ENCODE results near the gene PPRC1. TPM values are rescaled to one million over a fixed set of nuclear protein-coding genes. Genes with fewer than 3 reads are reported as not detected.

Gene PPRC1
- total RNA-seq, 2 experiments from 2014 or later, result 22.0 to 22.9 TPM

- CTCF ChIA-PET, result interaction anchor here (0.6 to 1.1 kb wide), 2 partner anchors 17 to 54 kb away, joined by 3 to 4 read pairs; no protein-coding TSS in a partner anchor
- Mint-ChIP-seq H3K9me3 (no peaks in the 10 kb centered on the region), H3K4me1 (ENCODE audit: low read depth) (peaks cover 73% of the 10 kb centered on the region), H3K27me3 (no peaks in the 10 kb centered on the region), H3K36me3 (ENCODE audit: low read depth) (peaks cover 37% of the 10 kb centered on the region), H3K27ac (peak overlapping the region; percentile 89), H3K4me3 (peak overlapping the region; percentile 89)
- peaks cover 17% of the 10 kb centered on the region for H3K36me3 ChIP-seq (ENCODE audit: insufficient read depth, low read length)
- POLR2A ChIA-PET, result interaction anchor here (0.5 to 2.6 kb wide), 8 partner anchors 11 to 297 kb away, joined by 3 to 12 read pairs (median 3); partner anchors contain the start of genes ARMH3, NOLC1, OGA and PPRC1
- H3K4me1 ChIP-seq (ENCODE audit: insufficient read depth, low read length), result peaks cover 77% of the 10 kb centered on the region
- H3K27me3 ChIP-seq (ENCODE audit: control insufficient read depth in 1 of 2, insufficient read depth in 2 of 2, low read length in 2 of 2), result no peaks in the 10 kb centered on the region
- peak overlapping the region; percentile 58 for H3K4me3 ChIP-seq (ENCODE audit: low read length)
- no peak for TF ChIP-seq CTCF (IDR thresholded peaks at IDR 0.05)
- H3K9me3 ChIP-seq (ENCODE audit: control insufficient read depth in 1 of 2, insufficient read depth in 1 of 2, low read length in 2 of 2), result no peaks in the 10 kb centered on the region
- H3K27ac ChIP-seq (ENCODE audit: low read depth in 1 of 2, low read length in 2 of 2), result peak overlapping the region; percentile 76 to 96
- DNase-seq (peak; percentile 65 to 90 (median 84)), ATAC-seq (ENCODE audit: poor library complexity) (peak; percentile 60)
- intact Hi-C loops (cut with DNase I, micrococcal nuclease), result loop anchor here (1.0 to 5.0 kb wide), 5 partner anchors 37 to 283 kb away; partner anchors contain the start of genes NOLC1 (in 2 of the 2), HPS6 (in 1 of the 2) and KCNIP2 (in 1 of the 2)
Measured at GRCh38 chr10:102114861-102115618, 17.8 kb upstream of the PPRC1 start.

- intact Hi-C loops (cut with DNase I, micrococcal nuclease), result loop anchor here (1.0 to 5.0 kb wide), 5 partner anchors 37 to 283 kb away; partner anchors contain the start of genes NOLC1 (in 2 of the 2), HPS6 (in 1 of the 2) and KCNIP2 (in 1 of the 2)
- TF ChIP-seq CTCF (IDR thresholded peaks at IDR 0.05), result no peak
- peak overlapping the region; percentile 58 for H3K4me3 ChIP-seq (ENCODE audit: low read length)
- Mint-ChIP-seq H3K36me3 (ENCODE audit: low read depth) (peaks cover 30% of the 10 kb centered on the region), H3K27me3 (no peaks in the 10 kb centered on the region), H3K4me1 (ENCODE audit: low read depth) (peaks cover 71% of the 10 kb centered on the region), H3K27ac (peak overlapping the region; percentile 89), H3K4me3 (peak overlapping the region; percentile 89), H3K9me3 (no peaks in the 10 kb centered on the region)
- DNase-seq, result peak in 4 of 14 experiments; percentile 39 to 51 (median 48)
- H3K27ac ChIP-seq (ENCODE audit: low read depth in 1 of 2, low read length in 2 of 2), result peak overlapping the region; percentile 76 to 96
- POLR2A ChIA-PET, result interaction anchor here (0.9 to 2.2 kb wide), 3 partner anchors 50 to 526 kb away, joined by 3 to 9 read pairs (median 3); partner anchors contain the start of gene ARMH3
- H3K4me1 ChIP-seq (ENCODE audit: insufficient read depth, low read length), result peaks cover 79% of the 10 kb centered on the region
- H3K9me3 ChIP-seq (ENCODE audit: control insufficient read depth in 1 of 2, insufficient read depth in 1 of 2, low read length in 2 of 2), result no peaks in the 10 kb centered on the region
- ATAC-seq (ENCODE audit: poor library complexity), result no peak
- CTCF ChIA-PET, result interaction anchor here (1.1 kb wide), 1 partner anchor 16 kb away, joined by 4 read pairs; no protein-coding TSS in a partner anchor
- H3K36me3 ChIP-seq (ENCODE audit: insufficient read depth, low read length), result peaks cover 10% of the 10 kb centered on the region
- no peaks in the 10 kb centered on the region for H3K27me3 ChIP-seq (ENCODE audit: control insufficient read depth in 1 of 2, insufficient read depth in 2 of 2, low read length in 2 of 2)
Measured at GRCh38 chr10:102115775-102116174, 17.1 kb upstream of the PPRC1 start.

GRCh38 chr10:102116656-102117055 lies 16.2 kb upstream of the PPRC1 start:
- Histone ChIP-seq H3K27me3 (ENCODE audit: control insufficient read depth in 1 of 2, insufficient read depth in 2 of 2, low read length in 2 of 2) (no peaks in the 10 kb centered on the region), H3K4me1 (ENCODE audit: insufficient read depth, low read length) (peaks cover 85% of the 10 kb centered on the region), H3K4me3 (ENCODE audit: low read length) (peak overlapping the region; percentile 74), H3K36me3 (ENCODE audit: insufficient read depth, low read length) (peaks cover 3% of the 10 kb centered on the region), H3K9me3 (ENCODE audit: control insufficient read depth in 1 of 2, insufficient read depth in 1 of 2, low read length in 2 of 2) (no peaks in the 10 kb centered on the region), H3K27ac (ENCODE audit: low read depth in 1 of 2, low read length in 2 of 2) (peak overlapping the region; percentile 88 to 96)
- DNase-seq, result no peak
- intact Hi-C loops (cut with DNase I, micrococcal nuclease), result loop anchor here (1.0 to 5.0 kb wide), 5 partner anchors 16 to 284 kb away; partner anchors contain the start of genes HPS6 (in 1 of the 2), KCNIP2 (in 1 of the 2) and NOLC1 (in 1 of the 2)
- no peak for TF ChIP-seq CTCF (IDR thresholded peaks at IDR 0.05)
- no peaks in the 10 kb centered on the region for H3K27me3 Mint-ChIP-seq
- peak overlapping the region; percentile 89 for H3K4me3 Mint-ChIP-seq
- H3K9me3 Mint-ChIP-seq, result no peaks in the 10 kb centered on the region
- H3K4me1 Mint-ChIP-seq (ENCODE audit: low read depth), result peaks cover 80% of the 10 kb centered on the region
- POLR2A ChIA-PET, result interaction anchor here (1.0 to 1.7 kb wide), 4 partner anchors 48 to 525 kb away, joined by 3 read pairs; partner anchors contain the start of gene HPS6
- peak overlapping the region; percentile 89 for H3K27ac Mint-ChIP-seq
- H3K36me3 Mint-ChIP-seq (ENCODE audit: low read depth), result peaks cover 27% of the 10 kb centered on the region
- ATAC-seq (ENCODE audit: poor library complexity), result no peak
- CTCF ChIA-PET, result no interaction called here
